Measurements from ENCODE around the gene GIT1. TPM values are rescaled to one million over a fixed set of nuclear protein-coding genes. Genes with fewer than 3 reads are reported as not detected.
"Not testable (repeated sequence)": the region's sequence is repeated elsewhere in the genome, so short reads cannot be mapped to it uniquely, and the experiment has no call there.

GIT1 gene
- total and polyA plus RNA-seq, 9 donors, result 18.0 to 51.8 (median 39.0) TPM

DNA sequence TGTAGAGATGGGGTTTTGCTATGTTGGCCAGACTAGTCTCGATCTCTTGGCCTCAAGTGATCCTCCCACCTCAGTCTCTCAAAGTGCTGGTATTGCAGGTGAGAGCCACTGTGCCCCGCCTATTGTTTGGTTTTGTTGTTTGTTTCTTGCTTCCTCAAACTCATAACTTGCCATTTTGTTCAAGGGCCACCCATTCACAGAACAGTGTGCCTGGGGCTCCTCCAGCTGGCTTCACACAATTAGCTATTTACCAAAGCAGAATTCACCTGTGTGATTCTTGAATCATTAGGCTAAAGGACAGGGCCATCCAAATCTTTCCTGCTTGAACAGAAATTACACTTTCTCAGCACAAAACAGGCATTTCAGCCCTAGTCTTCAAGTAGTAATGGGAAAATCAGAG is 29.8 kb downstream of the GIT1 start:
- no peaks in the 10 kb centered on the region for H3K36me3 ChIP-seq
- H3K4me1 ChIP-seq (ENCODE audit: insufficient read depth), result no peaks in the 10 kb centered on the region
- H3K27me3 ChIP-seq, result no peaks in the 10 kb centered on the region
- no peak overlapping the region for H3K27ac ChIP-seq
- no peak overlapping the region for H3K4me3 ChIP-seq
- WGBS, 3 donors, result 91 to 96% (median 94%) methylated on average over 2 of the region's 2 CpGs
- intact Hi-C loops (cut with DNase I), result no loop called here
- DNase-seq, result no peak
- no peaks in the 10 kb centered on the region for H3K9me3 ChIP-seq
- TF ChIP-seq POLR2A (IDR thresholded peaks at IDR 0.05) (no peak), EP300 (IDR thresholded peaks at IDR 0.05) (no peak)
- TF ChIP-seq, protein P1, sequence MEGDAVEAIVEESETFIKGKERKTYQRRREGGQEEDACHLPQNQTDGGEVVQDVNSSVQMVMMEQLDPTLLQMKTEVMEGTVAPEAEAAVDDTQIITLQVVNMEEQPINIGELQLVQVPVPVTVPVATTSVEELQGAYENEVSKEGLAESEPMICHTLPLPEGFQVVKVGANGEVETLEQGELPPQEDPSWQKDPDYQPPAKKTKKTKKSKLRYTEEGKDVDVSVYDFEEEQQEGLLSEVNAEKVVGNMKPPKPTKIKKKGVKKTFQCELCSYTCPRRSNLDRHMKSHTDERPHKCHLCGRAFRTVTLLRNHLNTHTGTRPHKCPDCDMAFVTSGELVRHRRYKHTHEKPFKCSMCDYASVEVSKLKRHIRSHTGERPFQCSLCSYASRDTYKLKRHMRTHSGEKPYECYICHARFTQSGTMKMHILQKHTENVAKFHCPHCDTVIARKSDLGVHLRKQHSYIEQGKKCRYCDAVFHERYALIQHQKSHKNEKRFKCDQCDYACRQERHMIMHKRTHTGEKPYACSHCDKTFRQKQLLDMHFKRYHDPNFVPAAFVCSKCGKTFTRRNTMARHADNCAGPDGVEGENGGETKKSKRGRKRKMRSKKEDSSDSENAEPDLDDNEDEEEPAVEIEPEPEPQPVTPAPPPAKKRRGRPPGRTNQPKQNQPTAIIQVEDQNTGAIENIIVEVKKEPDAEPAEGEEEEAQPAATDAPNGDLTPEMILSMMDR (IDR thresholded peaks at IDR 0.05), result no peak

DNA sequence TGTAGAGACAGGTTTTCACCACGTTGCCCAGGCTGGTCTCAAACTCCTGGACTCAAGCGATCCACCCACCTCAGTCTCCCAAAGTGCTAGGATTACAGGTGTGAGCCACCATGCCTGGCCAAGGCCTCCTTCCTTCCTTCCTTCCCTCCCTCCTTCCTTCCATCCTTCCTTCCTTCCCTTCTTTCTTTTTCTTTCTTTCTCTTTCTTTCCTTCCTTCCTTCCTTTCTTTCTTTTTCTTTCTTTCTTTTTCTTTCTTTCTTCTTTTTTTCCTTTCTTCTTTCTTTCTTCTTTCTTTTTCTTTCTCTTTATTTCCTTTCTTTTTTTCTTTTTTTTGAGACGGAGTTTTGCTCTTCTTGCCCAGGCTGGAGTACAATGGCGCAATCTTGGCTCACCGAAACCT is 31.3 kb downstream of the GIT1 start:
- not testable (repeated sequence) for H3K4me3 ChIP-seq

DNA sequence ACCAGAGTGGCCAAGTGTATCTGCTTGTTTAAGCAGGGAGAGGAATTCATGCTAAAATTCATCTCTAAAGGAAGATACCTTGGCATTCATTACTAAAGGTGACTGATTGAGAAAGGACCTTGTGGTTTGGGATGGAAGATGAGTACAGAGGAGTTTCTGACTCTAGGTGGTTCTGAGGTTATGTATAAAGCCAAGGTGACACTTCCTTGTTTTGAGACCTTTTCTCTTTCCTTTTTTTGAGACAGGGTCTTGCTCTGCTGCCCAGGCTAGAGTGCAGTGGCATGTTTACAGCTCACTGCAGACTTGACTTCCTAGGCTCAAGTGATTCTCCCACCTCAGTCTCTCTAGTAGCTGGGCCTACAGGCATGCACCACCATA is 31.7 kb downstream of the GIT1 start:
- H3K27me3 ChIP-seq, result no peaks in the 10 kb centered on the region
- no peaks in the 10 kb centered on the region for H3K9me3 ChIP-seq
- no peaks in the 10 kb centered on the region for H3K4me1 ChIP-seq (ENCODE audit: insufficient read depth)
- intact Hi-C loops (cut with DNase I), result no loop called here
- TF ChIP-seq EP300 (IDR thresholded peaks at IDR 0.05) (no peak), POLR2A (IDR thresholded peaks at IDR 0.05) (no peak)
- TF ChIP-seq, protein P1 (IDR thresholded peaks at IDR 0.05), result no peak
- no peaks in the 10 kb centered on the region for H3K36me3 ChIP-seq
- no peak for DNase-seq
- H3K27ac ChIP-seq, result no peak overlapping the region
- H3K4me3 ChIP-seq, result no peak overlapping the region

More for the DNA sequence above, 31.3 kb downstream of the GIT1 start:
- H3K4me1 ChIP-seq (ENCODE audit: insufficient read depth); DNase-seq; H3K36me3 ChIP-seq; H3K27ac ChIP-seq; intact Hi-C loops (cut with DNase I); H3K9me3 ChIP-seq; H3K27me3 ChIP-seq: not testable (repeated sequence)
- WGBS, 3 donors, result 91 to 94% (median 93%) methylated on average over 5 of the region's 5 CpGs

DNA sequence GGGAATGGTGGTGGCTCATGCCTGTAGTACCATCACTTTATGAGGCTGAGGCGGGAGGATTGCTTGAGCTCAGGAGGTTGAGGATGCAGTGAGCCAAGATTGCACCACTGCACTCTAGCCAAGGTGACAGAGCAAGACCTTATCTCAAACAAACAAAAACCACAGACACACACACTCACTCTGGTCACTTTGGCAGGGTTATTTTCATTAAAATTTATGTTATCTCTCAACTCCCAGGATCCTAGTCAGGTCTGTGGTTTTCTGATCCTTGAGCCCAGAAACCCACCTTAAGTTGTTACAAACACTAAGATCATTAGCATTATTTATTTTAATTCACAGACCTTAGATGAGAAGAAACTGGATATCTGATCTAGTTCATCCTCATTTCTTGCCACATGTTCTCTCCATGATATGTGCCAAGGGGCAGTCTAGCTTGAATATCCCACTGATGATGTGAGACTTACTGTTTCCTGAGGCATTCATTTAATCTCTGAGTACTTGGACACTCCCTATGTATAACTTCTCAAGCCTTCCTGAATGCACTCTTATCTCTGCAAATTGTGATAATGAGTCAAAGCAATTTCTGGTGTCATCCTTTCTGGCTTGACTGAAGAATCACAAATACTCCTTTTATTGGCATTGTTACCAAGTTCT is 32.2 kb downstream of the GIT1 start:
- Histone ChIP-seq H3K27me3 (no peaks in the 10 kb centered on the region), H3K9me3 (no peaks in the 10 kb centered on the region), H3K4me1 (ENCODE audit: insufficient read depth) (no peaks in the 10 kb centered on the region), H3K27ac (no peak overlapping the region), H3K36me3 (no peaks in the 10 kb centered on the region), H3K4me3 (no peak overlapping the region)
- WGBS, 3 donors, result 65 to 81% (median 76%) methylated on average over 1 of the region's 1 CpG
- intact Hi-C loops (cut with DNase I), result no loop called here
- TF ChIP-seq POLR2A (IDR thresholded peaks at IDR 0.05), result no peak
- TF ChIP-seq, protein P1 (IDR thresholded peaks at IDR 0.05), result no peak
- no peak for TF ChIP-seq EP300 (IDR thresholded peaks at IDR 0.05)
- DNase-seq, result no peak

DNA sequence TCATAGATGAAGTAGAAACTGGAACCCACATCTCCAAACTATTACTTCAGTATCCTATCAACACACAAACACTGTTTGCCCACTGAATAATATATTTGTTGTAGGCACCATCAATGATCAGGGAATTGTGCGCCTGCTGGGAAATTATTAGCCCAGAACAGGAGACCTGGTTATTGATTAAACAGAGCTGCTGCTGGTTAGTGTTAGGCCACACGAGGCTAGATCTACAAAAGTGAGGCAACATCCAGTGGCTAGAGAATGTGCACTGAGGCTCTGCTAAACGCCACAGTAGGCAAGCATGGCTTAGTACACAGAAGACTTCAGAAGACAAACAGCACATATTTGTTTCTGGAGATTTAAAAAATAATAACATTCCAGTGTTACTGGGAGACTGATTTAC is 33.6 kb downstream of the GIT1 start:
- intact Hi-C loops (cut with DNase I), result no loop called here
- DNase-seq, result no peak
- H3K4me3 ChIP-seq, result no peak overlapping the region
- H3K36me3 ChIP-seq, result no peaks in the 10 kb centered on the region
- no peaks in the 10 kb centered on the region for H3K4me1 ChIP-seq (ENCODE audit: insufficient read depth)
- H3K27me3 ChIP-seq, result no peaks in the 10 kb centered on the region
- TF ChIP-seq EP300 (IDR thresholded peaks at IDR 0.05) (no peak), POLR2A (IDR thresholded peaks at IDR 0.05) (no peak)
- TF ChIP-seq, protein P1 (IDR thresholded peaks at IDR 0.05), result no peak
- no peaks in the 10 kb centered on the region for H3K9me3 ChIP-seq
- 56 to 78% (median 65%) methylated on average over 3 of the region's 3 CpGs for WGBS, 3 donors
- H3K27ac ChIP-seq, result no peak overlapping the region

Measured in ovary (tissue), 9 donors.